A549 (cell line): ENCODE data around the gene KRT222. TPM values are rescaled to one million over a fixed set of nuclear protein-coding genes. Genes with fewer than 3 reads are reported as not detected.

ENCODE experiments used
- ATAC-seq, 2 experiments: fragments of 200-7000 bp in 1 of 2; fragments of >200 bp in 1 of 2; cut with Nextera tagmentation in 1 of 2; cut with Tn5 transposase in 1 of 2; 3 replicates each; pipeline versions ENCODE4 v1.8.0 to v1.9.1; 2018 to 2020; ENCODE audit warnings: mild to moderate bottlenecking in 1 of 2, moderate library complexity in 1 of 2
- CTCF ChIA-PET: fragments of 300-600 bp; sonication (Branson Sonifier 250); formaldehyde crosslinking; extraction: SDS; loops from one replicate; lab custom pipeline; 2021; ENCODE audit warnings: antibody characterized with exemption, inconsistent platforms; lab: Yijun Ruan, JAX
- POLR2A ChIA-PET: fragments of 350-600 bp; formaldehyde crosslinking; extraction: SDS; loops from one replicate; lab custom pipeline; 2021; ENCODE audit warnings: antibody characterized with exemption, inconsistent platforms; lab: Yijun Ruan, JAX
- DNase-seq, 2 experiments: peaks; one replicate each; pipeline versions ENCODE4 v3.0.0 to v3.0.0-alpha.2; 2011 to 2016; ENCODE audit warnings: low read depth in 1 of 2, low spot score in 1 of 2
- FAIRE-seq: peaks from 2 replicates; lab custom pipeline; 2011; peaks lifted over from hg19 to GRCh38; lab: Jason Lieb, UNC
- H3K27ac ChIP-seq, 2 experiments: fragments of >200 bp; sonication (Bioruptor Twin); formaldehyde crosslinking; 3 replicates each; pipeline ENCODE4 v1.5.1; 2016 to 2017
- H3K4me1 ChIP-seq: fragments of >200 bp; sonication (Bioruptor Twin); formaldehyde crosslinking; 3 replicates; pipeline ENCODE4 v1.6.1; 2016
- H3K4me2 ChIP-seq: fragments of >200 bp; sonication (Bioruptor Twin); formaldehyde crosslinking; 3 replicates; pipeline ENCODE4 v1.6.1; 2016
- H3K4me3 ChIP-seq: fragments of >200 bp; sonication (Bioruptor Twin); formaldehyde crosslinking; 3 replicates; pipeline ENCODE4 v1.5.1; 2016
- H3K9me3 ChIP-seq: fragments of >200 bp; sonication (Bioruptor Twin); formaldehyde crosslinking; 3 replicates; pipeline ENCODE4 v1.6.1; 2016
- BCL3 ChIP-seq: fragments of >200 bp; sonication (Bioruptor Twin); formaldehyde crosslinking; IDR thresholded peaks from 3 replicates; pipeline ENCODE4 v1.6.1; 2016
- CEBPB ChIP-seq, 2 experiments: fragments of >200 bp in 1 of 2; sonication (Bioruptor Twin) in 1 of 2; formaldehyde crosslinking in 1 of 2; IDR thresholded peaks; 2 replicates each; pipeline ENCODE4 v1.6.1; 2012 to 2016
- CHD2 ChIP-seq: fragments of 150-350 bp; IDR thresholded peaks from 2 replicates; pipeline ENCODE4 v1.6.1; 2014; ENCODE audit warnings: low read length; ENCODE audit not compliant: partially characterized antibody
- E2F6 ChIP-seq: IDR thresholded peaks from 2 replicates; pipeline ENCODE4 v1.6.1; 2012; ENCODE audit warnings: low read depth, borderline replicate concordance
- EHF ChIP-seq: fragments of 250-450 bp; sonication (Bioruptor Pico); IDR thresholded peaks from 2 replicates; pipeline ENCODE4 v1.5.0; 2020; ENCODE audit warnings: mild to moderate bottlenecking
- EHMT2 ChIP-seq: fragments of 200-600 bp; sonication (generic); IDR thresholded peaks from 2 replicates; pipeline ENCODE4 v1.6.1; 2016; ENCODE audit warnings: antibody characterized with exemption, low read depth, mild to moderate bottlenecking, moderate library complexity
- ESRRA ChIP-seq: fragments of 150-350 bp; IDR thresholded peaks from 2 replicates; pipeline ENCODE4 v1.6.1; 2014; ENCODE audit warnings: mild to moderate bottlenecking, low read length, borderline replicate concordance
- GATA3 ChIP-seq: IDR thresholded peaks from 2 replicates; pipeline ENCODE4 v1.6.1; 2012; ENCODE audit warnings: borderline replicate concordance
- HEYL ChIP-seq: fragments of 250-450 bp; sonication (Bioruptor Pico); IDR thresholded peaks from 2 replicates; pipeline ENCODE4 v1.8.0; 2021; ENCODE audit warnings: mild to moderate bottlenecking, moderate library complexity
- HOXB13 ChIP-seq: fragments of 250-450 bp; sonication (Bioruptor Pico); IDR thresholded peaks from 2 replicates; pipeline ENCODE4 v1.5.0; 2020; ENCODE audit warnings: low read depth, mild to moderate bottlenecking, moderate library complexity
- HOXB5 ChIP-seq: fragments of 250-450 bp; sonication (Bioruptor Pico); IDR thresholded peaks from 2 replicates; pipeline ENCODE4 v1.5.0; 2020; ENCODE audit warnings: mild to moderate bottlenecking, moderate library complexity
- JUN ChIP-seq, 2 experiments: fragments of >200 bp; sonication (Bioruptor Twin); formaldehyde crosslinking; IDR thresholded peaks; 2 replicates in 1 of 2; 3 replicates in 1 of 2; pipeline ENCODE4 v1.6.1; 2016 to 2017
- JUNB ChIP-seq: fragments of >200 bp; sonication (Bioruptor Twin); formaldehyde crosslinking; IDR thresholded peaks from 2 replicates; pipeline ENCODE4 v1.6.1; 2016
- KDM1A ChIP-seq: fragments of 200-600 bp; sonication (generic); IDR thresholded peaks from 2 replicates; pipeline ENCODE4 v1.6.1; 2016; ENCODE audit warnings: low read depth, mild to moderate bottlenecking
- MYC ChIP-seq: IDR thresholded peaks from 2 replicates; pipeline ENCODE4 v1.6.1; 2012; ENCODE audit warnings: mild to moderate bottlenecking, inconsistent platforms, low read length, improper control_type of control experiment, borderline replicate concordance
- NPAS2 ChIP-seq: fragments of 250-450 bp; sonication (Bioruptor Pico); IDR thresholded peaks from 2 replicates; pipeline ENCODE4 v1.8.0; 2022; ENCODE audit warnings: mild to moderate bottlenecking, moderate library complexity, borderline replicate concordance
- NR3C1 ChIP-seq: fragments of >200 bp; sonication (Bioruptor Twin); formaldehyde crosslinking; IDR thresholded peaks from 3 replicates; pipeline ENCODE4 v1.6.1; 2017
- RARB ChIP-seq: fragments of 250-450 bp; sonication (Bioruptor Pico); IDR thresholded peaks from 2 replicates; pipeline ENCODE4 v1.8.0; 2021; ENCODE audit warnings: mild to moderate bottlenecking, moderate library complexity
- RFX5 ChIP-seq: fragments of 450-650 bp; IDR thresholded peaks from 2 replicates; pipeline ENCODE4 v1.7.1; 2014; ENCODE audit warnings: antibody characterized with exemption, mild to moderate bottlenecking, moderate library complexity
- RNF2 ChIP-seq: fragments of 200-600 bp; sonication (generic); IDR thresholded peaks from 2 replicates; pipeline ENCODE4 v1.6.1; 2016; ENCODE audit warnings: low read depth, mild to moderate bottlenecking, antibody characterized with exemption, moderate library complexity, borderline replicate concordance
- SMC3 ChIP-seq: fragments of >200 bp; sonication (Bioruptor Twin); formaldehyde crosslinking; IDR thresholded peaks from 3 replicates; pipeline ENCODE4 v1.6.1; 2018; ENCODE audit warnings: inconsistent platforms
- SREBF2 ChIP-seq: fragments of 450-650 bp; IDR thresholded peaks from 2 replicates; pipeline ENCODE4 v1.6.1; 2014; ENCODE audit warnings: mild to moderate bottlenecking, moderate library complexity
- TP53 ChIP-seq: fragments of 250-450 bp; sonication (Bioruptor Pico); IDR thresholded peaks from 2 replicates; pipeline ENCODE4 v1.5.0; 2021; ENCODE audit warnings: mild to moderate bottlenecking, moderate library complexity
- USF2 ChIP-seq: fragments of 450-650 bp; IDR thresholded peaks from 2 replicates; pipeline ENCODE4 v1.6.1; 2014; ENCODE audit warnings: antibody characterized with exemption
- ZC3H11A ChIP-seq: fragments of 450-650 bp; IDR thresholded peaks from 2 replicates; pipeline ENCODE4 v1.6.1; 2014; ENCODE audit warnings: antibody characterized with exemption, mild to moderate bottlenecking
- ZFP36 ChIP-seq: fragments of 450-650 bp; IDR thresholded peaks from 2 replicates; pipeline ENCODE4 v1.6.1; 2014; ENCODE audit warnings: borderline replicate concordance; ENCODE audit not compliant: partially characterized antibody
- ZNF302 ChIP-seq: fragments of 250-450 bp; sonication (Bioruptor Pico); IDR thresholded peaks from 2 replicates; pipeline ENCODE4 v1.9.0; 2021; ENCODE audit warnings: inconsistent platforms, mild to moderate bottlenecking, moderate library complexity
- WGBS: methylation state at CpG from one replicate; pipeline ENCODE4 v1.1.6; 2017; ENCODE audit errors: missing lambda C conversion rate; 5-methylcytosine and 5-hydroxymethylcytosine counted together
- polyA plus RNA-seq, 4 experiments: library from polyadenylated mRNA; depleted of rRNA in 3 of 4; stranded (reverse); fragments of >200 nt; fragmentation: RNase III in 1 of 4; extraction: RNeasy Plus Mini Kit Qiagen cat#74134 plus additional on column Dnase treatment in 1 of 4; gene quantifications; 2 replicates in 3 of 4; 3 replicates in 1 of 4; pipeline ENCODE4 v1.2.3, GENCODE V29; 2011 to 2017
- TF ChIP-seq, protein P1 (sequence below): fragments of >200 bp; sonication (Bioruptor Twin); formaldehyde crosslinking; IDR thresholded peaks from 2 replicates; pipeline ENCODE4 v1.6.1; 2016

The KRT222 gene
- polyA plus RNA-seq, 2 of the 4 experiments (the other 2 are of a cell fraction) = 1.8 TPM

DNA sequence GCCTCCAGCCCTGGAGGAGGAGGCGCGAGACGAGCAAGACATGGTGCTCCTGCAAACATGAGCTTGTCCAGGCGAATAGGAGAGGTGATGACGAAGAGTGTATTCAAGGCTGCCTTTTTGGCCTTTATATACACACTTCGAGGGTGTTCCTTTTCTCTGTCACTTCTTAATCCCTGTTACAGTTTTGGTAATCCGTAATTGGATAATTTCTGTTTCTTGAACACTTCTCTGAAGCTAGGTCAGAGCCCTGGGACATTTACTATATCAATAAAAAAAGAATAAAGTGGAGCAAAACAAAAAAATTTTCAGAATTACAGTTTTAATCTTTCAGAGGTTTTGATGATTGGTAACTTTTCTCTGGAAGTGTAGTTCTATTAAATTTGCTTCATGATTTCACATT is 38.7 kb upstream of the KRT222 start, which contains the start of gene KRT24:
KRT24 (minus strand) TSS at position 101 of the 400 bp plus-strand sequence; CDS start at position 42, 59 bp downstream.
- no peaks in the 10 kb centered on the region for H3K9me3 ChIP-seq
- H3K4me3 ChIP-seq = no peak within 1 kb of the TSS
- TF ChIP-seq TP53 (no peak), ZFP36 (no peak), SREBF2 (no peak)
- TF ChIP-seq, all 56 proteins: peak for 0
- Histone ChIP-seq H3K4me1 (peaks cover 10% of the 10 kb centered on the region), H3K27ac (no peak within 1 kb of the TSS), H3K4me2 (no peak within 1 kb of the TSS)
- CTCF ChIA-PET = interaction anchor here (0.9 to 1.6 kb wide), 5 partner anchors 12 to 963 kb away, joined by 3 to 5 read pairs (median 3); no protein-coding TSS in a partner anchor
- POLR2A ChIA-PET = no interaction called here
- peak; percentile 51 for FAIRE-seq
- WGBS = 74% methylated on average over 7 of the region's 7 CpGs
- no peak for DNase-seq
- no peak for ATAC-seq

DNA sequence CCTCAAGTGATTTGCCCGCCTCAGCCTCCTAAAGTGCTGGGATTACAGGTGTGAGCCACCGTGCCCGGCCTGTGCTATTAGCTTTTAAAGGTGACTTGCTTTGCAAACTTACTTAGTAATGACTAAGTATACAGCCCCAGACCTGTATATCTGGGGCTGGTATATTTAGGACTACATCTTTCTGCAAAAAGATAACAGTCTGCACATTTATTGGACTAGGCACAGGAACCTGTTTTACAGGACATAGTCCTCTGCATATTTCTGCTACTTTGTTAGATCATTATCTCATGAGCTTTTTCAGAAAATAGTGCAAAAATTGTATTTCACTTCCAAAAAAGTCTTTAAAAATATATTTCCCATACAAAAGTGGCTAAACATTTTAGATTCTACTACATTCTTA is 37.3 kb upstream of the KRT222 start:
- no peak for ATAC-seq
- no peak for DNase-seq

DNA sequence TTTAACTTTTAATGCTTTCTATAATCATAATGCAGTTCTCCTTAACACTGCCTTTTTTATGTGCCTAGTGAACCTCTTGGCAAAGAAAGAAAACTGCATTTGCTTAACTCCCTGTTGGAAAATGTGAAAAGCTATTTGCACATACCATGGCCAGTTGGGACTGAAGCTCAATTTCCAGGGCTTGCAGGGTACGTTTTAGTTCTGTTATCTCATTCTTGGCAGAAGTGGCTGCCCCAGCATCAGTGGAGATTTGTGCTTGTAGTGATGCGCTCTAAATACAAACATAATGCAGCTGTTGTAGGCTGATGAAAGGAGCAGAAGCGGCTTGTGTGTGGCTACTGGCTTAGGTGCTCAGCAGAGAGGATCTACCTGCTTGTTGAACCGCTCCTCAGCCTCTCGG is 34.9 kb upstream of the KRT222 start:
- no peak for DNase-seq
- peaks cover 24% of the 10 kb centered on the region for H3K4me1 ChIP-seq
- ChIA-PET CTCF (interaction anchor here (1.0 to 1.8 kb wide), 6 partner anchors 9 to 948 kb away, joined by 3 to 6 read pairs (median 4); no protein-coding TSS in a partner anchor), POLR2A (interaction anchor here (0.7 kb wide), 1 partner anchor 327 kb away, joined by 3 read pairs; the partner anchor contains the start of gene KRTAP1-5)
- H3K27ac ChIP-seq = no peak overlapping the region
- no peak overlapping the region for H3K4me3 ChIP-seq
- H3K4me2 ChIP-seq = no peak overlapping the region
- ATAC-seq = no peak
- WGBS = 79% methylated on average over 5 of the region's 5 CpGs
- FAIRE-seq = no peak
- no peaks in the 10 kb centered on the region for H3K9me3 ChIP-seq
- TF ChIP-seq SREBF2 (no peak), HOXB5 (CRISPR knock-in tag) (no peak), EHMT2 (no peak), E2F6 (no peak), ZNF302 (CRISPR knock-in tag) (no peak), CEBPB (IDR thresholded peaks at IDR 0.05) (no peak), ZC3H11A (no peak), EHF (CRISPR knock-in tag) (no peak), NPAS2 (CRISPR knock-in tag) (no peak), USF2 (no peak), CHD2 (no peak), RNF2 (no peak), HOXB13 (CRISPR knock-in tag) (no peak), ESRRA (no peak), RFX5 (no peak), JUN (IDR thresholded peaks at IDR 0.05) (no peak), GATA3 (no peak)
- TF ChIP-seq, protein P1, sequence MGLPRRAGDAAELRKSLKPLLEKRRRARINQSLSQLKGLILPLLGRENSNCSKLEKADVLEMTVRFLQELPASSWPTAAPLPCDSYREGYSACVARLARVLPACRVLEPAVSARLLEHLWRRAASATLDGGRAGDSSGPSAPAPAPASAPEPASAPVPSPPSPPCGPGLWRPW = no peak

More for the DNA sequence above, 37.3 kb upstream of the KRT222 start:
- no peak overlapping the region for H3K4me3 ChIP-seq
- TF ChIP-seq JUNB (no peak), USF2 (no peak), TP53 (no peak), RARB (CRISPR knock-in tag) (no peak), NR3C1 (no peak), EHMT2 (no peak), CHD2 (no peak), BCL3 (no peak), HEYL (CRISPR knock-in tag) (no peak), JUN (IDR thresholded peaks at IDR 0.05) (no peak), SMC3 (no peak), KDM1A (no peak), NPAS2 (CRISPR knock-in tag) (no peak), SREBF2 (no peak), MYC (no peak), E2F6 (no peak), ESRRA (no peak)
- TF ChIP-seq, all 56 proteins: peak for 0
- ChIA-PET POLR2A (no interaction called here), CTCF (interaction anchor here (0.6 to 2.7 kb wide), 4 partner anchors 12 to 928 kb away, joined by 3 to 8 read pairs (median 5); no protein-coding TSS in a partner anchor)
- Histone ChIP-seq H3K9me3 (no peaks in the 10 kb centered on the region), H3K4me1 (peaks cover 7% of the 10 kb centered on the region), H3K4me2 (no peak overlapping the region), H3K27ac (no peak overlapping the region)
- FAIRE-seq = no peak
- 90% methylated on average over 3 of the region's 3 CpGs for WGBS
